GM21528 (cell line): Measurements from ENCODE around the gene SLC25A39.

ENCODE experiments used
- ATAC-seq: cut with Tn5 transposase; IDR thresholded peaks from one replicate; pipeline ENCODE4 v1.9.1; 2021; ENCODE audit warnings: mild to moderate bottlenecking, moderate library complexity; ENCODE audit not compliant: unreplicated experiment, low FRiP score

SLC25A39 gene

DNA sequence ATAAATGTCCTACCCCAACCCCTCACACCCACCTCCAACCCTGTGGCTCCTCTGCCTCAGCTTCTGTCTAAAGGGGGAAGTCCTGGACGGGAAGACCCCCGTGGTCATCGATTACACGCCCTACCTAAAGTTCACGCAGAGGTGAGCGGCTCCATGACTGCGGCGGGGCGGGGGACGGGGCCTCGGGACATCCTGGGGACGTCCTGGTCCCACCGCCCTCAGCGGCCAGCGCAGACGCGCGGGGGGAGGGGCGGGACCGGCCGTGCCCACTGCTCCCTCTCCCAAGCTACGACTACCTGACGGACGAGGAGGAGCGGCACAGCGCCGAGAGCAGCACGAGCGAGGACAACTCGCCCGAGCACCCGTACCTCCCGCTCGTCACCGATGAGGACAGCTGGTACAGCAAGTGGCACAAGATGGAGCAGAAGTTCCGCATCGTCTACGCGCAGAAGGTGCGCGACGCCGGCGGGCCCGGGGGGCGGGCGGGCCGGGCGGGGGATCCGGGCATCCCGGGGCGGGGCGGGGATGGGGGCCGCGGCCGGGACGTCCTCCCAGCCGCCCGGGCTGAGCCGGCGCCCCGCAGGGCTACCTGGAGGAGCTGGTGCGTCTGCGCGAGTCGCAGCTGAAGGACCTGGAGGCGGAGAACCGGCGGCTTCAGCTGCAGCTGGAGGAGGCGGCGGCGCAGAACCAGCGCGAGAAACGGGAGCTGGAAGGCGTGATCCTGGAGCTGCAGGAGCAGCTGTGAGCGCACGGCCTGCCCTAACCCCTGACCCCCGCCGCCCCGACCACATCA, 9.6 kb downstream of the SLC25A39 start:
- no peak for ATAC-seq

DNA sequence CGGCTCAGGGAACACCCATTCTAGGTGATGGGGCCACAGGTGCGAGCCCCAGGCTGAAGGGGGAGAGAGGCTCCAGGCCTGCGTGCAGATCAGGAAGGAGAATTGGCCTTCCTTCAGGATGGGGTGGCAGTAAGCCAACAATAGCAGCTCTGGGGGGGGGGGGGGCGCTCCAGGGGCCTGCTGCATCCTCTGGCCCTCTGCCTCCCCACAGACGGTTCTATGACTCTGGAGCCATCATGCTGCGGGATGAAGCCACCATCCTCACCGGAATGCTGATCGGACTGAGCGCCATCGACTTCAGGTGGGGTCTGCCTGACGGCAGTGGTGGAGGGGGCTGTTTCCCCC, 10.1 kb downstream of the SLC25A39 start:
- no peak for ATAC-seq

- ATAC-seq = no peak
Observed at GRCh38 chr17:44314031-44314430, 10.6 kb downstream of the SLC25A39 start.

DNA sequence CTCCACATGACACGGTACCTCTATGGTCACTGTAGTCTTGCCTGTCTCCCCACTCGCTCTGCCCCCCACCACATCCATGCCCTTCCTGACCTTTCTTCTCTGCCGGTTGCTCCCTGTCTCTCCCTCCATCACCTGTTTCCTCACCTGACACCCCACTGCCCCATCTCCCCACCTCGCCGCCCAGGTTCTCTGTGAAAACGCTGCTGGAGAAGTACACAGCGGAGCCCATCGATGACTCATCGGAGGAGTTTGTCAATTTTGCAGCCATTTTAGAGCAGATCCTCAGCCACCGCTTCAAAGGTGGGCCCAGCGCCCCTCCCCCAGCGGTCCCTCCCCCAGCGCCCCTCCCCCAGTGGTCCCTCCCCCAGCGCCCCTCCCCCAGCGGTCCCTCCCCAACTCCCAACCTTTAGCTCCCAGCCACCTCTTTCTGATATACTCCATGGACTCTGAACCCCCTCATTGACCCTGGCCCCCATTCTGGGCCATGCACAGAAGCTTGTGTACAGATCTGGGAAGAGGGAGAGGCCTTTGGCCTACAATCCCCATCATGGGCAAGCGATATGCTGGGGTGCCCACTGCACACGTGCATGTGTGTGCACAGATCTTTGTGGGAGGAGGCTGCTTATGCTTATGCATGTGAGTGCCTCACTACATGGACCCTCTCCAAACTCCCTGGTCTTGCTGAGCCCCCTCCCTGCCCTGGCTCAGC, 12.1 kb downstream of the SLC25A39 start:
- ATAC-seq = no peak

DNA sequence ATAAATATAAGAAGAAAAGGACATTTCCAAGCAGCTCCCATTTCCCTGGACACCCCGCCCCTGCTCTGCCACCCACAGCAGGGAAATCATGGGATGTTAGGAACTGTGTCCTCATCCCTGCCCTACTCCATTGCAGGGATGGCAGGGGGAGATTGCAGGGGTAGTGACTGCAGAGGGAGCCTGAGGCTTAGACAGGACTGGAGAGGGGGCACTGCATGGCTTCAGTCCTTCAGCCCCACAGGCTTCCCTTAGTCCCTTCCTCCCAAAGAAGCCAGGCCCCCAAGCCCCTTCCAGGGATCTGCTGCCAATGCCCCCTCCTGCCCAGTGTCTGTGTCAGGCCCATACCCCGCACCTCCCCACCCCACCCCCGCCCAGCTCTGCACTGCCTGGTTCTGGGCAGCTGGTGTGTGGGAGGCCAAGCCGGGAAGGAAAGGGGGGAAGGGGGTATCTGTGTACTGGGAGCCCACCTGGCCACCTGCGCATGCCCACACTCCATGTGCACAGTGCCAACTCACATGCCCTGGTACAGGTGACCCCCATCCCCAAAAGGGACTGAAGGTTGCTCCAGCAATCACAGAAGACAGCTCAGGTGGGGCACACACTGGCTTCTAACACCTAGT, 13.0 kb downstream of the SLC25A39 start:
- no peak for ATAC-seq

DNA sequence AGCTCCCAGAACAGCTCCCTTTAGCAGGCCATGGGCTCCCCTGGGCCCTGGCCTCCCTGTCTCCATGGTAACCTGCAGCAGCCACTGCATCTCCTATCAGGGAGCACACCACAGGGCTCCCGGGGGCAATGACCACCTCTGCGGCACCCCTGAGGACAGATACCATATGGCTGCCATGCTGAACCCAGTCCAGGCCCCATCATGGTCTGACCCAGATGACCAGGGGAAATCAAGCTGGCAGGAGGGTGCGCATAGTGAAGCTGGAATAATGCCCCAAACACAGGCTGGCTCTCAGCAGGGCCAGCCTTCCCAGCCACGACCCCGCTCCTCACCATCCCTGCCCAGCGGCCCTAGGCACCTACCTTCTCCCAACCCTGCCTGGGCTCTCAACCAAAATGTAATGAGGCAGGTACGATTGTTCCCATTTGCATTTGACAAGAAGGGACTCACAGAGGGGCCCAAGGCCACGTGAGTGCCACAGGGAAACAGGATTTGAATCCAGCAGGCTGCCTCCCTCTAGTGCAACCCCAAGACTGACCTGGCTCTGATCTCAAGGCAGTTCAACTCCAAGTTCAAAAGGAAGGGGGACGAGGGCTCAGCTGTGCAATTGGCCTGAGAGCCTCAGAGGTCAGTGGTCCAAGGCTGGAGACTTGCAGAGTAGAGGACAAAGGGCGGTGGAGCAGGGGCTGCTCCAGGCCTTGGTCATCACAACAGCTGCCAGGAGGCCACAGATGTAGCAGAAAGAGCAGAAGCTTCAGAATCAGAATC, 13.8 kb downstream of the SLC25A39 start:
- ATAC-seq = no peak

- no peak for ATAC-seq
Observed at GRCh38 chr17:44310188-44310587, 14.4 kb downstream of the SLC25A39 start.

DNA sequence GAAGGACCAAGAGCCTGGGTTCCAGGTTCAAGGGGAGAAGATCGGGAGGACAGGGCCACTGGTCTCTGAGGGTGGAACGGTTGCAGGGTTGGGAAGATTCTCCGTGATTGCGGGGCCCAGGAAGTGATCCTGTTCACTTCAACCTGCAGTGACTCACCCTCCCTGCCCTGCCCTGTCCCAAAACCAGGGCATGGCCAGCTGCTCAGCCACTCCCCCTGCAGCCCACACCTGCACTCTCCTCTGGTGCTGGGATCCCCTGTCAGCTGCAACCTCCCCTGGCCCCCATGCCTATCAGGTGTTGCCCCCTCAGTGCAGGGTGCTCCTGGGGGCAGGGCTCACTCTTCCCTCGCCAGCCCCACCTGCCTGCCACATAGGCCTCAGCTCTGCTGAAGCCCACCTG, 15.2 kb downstream of the SLC25A39 start:
- no peak for ATAC-seq

DNA sequence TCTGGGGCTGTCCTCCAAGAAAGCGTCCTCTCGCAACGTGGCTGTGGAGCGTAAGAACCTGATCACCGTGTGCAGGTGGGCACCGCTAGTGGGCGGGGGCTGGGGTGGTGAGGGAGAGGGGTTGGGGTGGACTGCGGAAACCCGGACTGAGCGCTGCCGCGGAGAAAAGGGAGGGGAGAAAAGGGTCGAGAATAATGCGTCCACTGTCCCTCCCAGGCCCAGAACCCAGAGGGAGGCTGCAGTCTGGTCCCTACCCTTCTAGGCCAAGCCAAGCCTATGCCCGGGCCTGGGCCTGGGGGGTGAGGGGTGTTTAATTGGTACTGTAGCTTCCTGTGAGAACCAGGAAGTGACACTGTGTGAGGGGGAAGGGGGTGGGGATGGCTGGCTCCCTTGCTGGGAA, 15.8 kb downstream of the SLC25A39 start:
- no peak for ATAC-seq

DNA sequence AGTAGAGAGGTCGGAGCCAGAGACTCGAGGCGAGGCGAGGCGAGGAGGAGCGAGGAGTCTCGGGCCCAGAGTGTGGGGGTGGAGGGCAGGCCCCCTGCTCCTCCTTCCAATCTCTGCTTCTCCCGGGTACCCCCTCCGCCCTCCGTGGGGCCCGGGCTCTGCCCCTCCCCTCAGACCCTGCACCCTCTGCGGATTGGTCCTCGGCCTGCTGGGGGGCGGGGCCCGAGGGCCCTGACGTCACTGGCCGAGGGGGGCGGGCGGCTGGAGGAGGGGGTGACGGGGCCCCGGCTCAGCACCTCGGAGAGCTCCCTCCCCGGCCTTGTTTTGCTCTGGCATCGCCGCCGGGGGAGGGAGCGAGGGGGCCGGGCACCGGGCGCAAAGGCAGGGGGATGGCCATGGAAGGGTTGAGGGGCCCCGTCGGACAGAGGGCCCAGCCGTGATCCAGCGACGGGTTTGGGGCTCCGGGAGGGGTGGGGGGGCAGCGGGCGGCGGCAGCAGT, 16.3 kb downstream of the SLC25A39 start, which contains the start of gene RUNDC3A:
TSS of gene RUNDC3A (plus strand) at position 282 of the 499 bp plus-strand sequence. CDS start 232 bp downstream, outside the sequence.
- ATAC-seq = no peak

DNA sequence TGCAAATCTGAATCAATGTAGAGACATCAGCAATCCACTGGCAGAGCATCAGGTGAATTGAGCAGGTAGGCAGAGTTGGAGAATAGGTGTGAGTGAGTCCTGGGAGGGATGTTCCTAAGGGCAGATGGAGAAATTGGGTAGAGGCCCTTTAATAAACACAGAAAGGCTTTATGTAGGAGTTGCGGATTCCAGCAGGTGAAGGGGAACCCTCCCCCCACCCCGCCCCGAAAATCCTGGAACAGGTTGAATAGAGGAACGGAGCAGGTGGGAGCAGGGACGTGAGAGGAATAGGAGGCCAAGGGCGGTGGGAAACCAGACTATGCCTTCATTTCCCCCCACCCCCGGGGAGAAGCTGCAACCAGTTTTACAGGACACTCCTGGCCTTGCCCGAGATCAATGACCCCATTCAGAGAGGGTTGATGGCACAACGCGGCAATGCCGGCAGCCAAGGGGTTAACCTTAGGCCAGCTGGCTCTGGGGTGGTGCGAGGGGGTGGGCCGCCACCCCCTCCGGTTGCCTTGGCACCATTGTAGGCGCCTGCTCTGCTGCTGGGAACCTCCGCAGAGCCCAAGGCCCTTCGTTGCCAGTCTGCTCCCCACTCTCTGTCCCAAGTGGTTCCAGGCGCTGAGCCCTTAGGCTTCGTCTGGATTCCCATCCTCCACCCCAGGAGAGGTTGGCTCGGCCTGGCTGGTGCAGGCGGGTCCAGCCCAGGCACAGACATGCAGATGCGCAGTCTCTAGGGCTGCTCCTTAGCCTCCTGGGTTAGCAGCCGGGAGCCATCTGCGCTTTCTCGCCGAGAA, 17.0 kb downstream of the SLC25A39 start:
- ATAC-seq = no peak

DNA sequence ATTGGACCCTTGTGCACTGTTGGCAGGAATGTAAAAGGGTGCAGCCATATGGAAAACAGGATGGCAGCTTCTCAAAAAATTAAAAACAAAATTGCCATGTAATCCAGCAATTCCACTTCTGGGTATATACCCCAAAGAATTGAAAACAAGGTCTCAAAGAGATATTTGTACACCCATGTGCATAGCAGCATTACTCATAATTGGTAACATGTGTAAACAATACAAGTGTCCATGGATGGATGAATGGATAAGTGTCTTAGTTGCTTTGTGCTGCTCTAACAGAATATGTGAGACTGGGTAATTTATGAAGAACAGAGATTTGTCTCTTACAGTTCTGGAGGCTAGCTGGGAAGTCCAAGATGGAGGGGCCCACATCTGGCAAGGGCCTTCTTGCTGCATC, 20.0 kb downstream of the SLC25A39 start:
- no peak for ATAC-seq

- no peak for ATAC-seq
Observed at GRCh38 chr17:44297975-44298374, 26.6 kb downstream of the SLC25A39 start.

DNA sequence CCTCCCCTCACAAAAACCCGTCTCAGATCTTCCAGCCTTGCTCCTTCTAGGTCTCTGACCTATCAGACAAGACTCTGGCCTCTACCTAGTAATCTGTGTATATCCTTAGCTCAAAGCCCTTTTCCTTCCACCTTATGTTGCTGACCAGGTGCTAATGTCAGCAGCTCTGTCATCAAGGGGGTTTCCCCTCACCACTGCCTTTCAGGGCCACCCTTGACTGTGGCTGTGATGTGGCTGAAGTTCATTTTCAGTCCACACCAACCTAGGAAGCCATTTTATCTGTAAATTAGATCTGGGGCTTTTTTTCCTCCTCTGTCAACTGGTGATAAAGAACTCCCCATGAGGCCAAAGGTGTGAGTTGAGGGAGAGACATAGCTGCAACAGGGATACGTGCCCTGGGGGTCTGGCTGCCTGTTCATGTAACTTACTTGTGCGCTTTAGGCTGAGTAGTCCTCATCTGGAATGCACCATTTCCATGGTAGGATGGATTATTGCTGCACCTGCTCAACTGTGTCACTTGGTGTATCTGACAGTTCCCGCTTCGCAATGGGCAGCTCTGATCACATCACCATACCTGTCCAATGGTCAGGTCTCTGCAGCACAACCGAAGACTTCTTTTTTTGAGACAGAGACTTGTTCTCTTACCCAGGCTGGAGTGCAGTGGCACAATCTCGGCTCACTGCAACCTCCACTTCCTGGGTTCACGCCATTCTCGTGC, 31.0 kb downstream of the SLC25A39 start:
- no peak for ATAC-seq

GRCh38 chr17:44287651-44288050, 37.0 kb downstream of the SLC25A39 start:
- no peak for ATAC-seq

GRCh38 chr17:44284024-44284400, 40.6 kb downstream of the SLC25A39 start:
- no peak for ATAC-seq

GRCh38 chr17:44283344-44284023, 41.1 kb downstream of the SLC25A39 start:
- ATAC-seq = no peak

- ATAC-seq = no peak
Observed at GRCh38 chr17:44282264-44282663, 42.4 kb downstream of the SLC25A39 start.

GRCh38 chr17:44281570-44281969, 43.1 kb downstream of the SLC25A39 start:
- ATAC-seq = no peak
